Tibial nerve (tissue), 4 donors: ENCODE data around the gene MFAP5. TPM values are rescaled to one million over a fixed set of nuclear protein-coding genes. Genes with fewer than 3 reads are reported as not detected.

Source experiments
- DNase-seq, 2 donors: peaks; one replicate each; pipeline ENCODE4 v3.0.0-alpha.2; 2019; ENCODE audit warnings: low spot score in 2 of 2
- H3K27ac ChIP-seq, 4 donors: fragments of 200-600 bp; sonication (generic) in 3 of 4; one replicate each; pipeline ENCODE4 v1.5.1; 2017 to 2019; ENCODE audit warnings: mild to moderate bottlenecking in 1 of 4
- H3K27me3 ChIP-seq, 2 donors: fragments of 200-600 bp; sonication (generic) in 1 of 2; one replicate each; pipeline versions ENCODE4 v1.5.1 to v1.6.0; 2017 to 2019
- H3K36me3 ChIP-seq, 3 donors: fragments of 200-600 bp; sonication (generic); one replicate each; pipeline ENCODE4 v1.5.1; 2018 to 2019
- H3K4me1 ChIP-seq, 4 donors: fragments of 200-600 bp; sonication (generic) in 3 of 4; one replicate each; pipeline ENCODE4 v1.5.1; 2017 to 2019
- H3K4me3 ChIP-seq, 4 donors: fragments of 200-600 bp; sonication (generic) in 3 of 4; one replicate each; pipeline ENCODE4 v1.5.1; 2017 to 2019; ENCODE audit warnings: mild to moderate bottlenecking in 1 of 4, moderate library complexity in 1 of 4
- H3K9me3 ChIP-seq, 4 donors: fragments of 200-600 bp; sonication (generic) in 3 of 4; one replicate each; pipeline ENCODE4 v1.5.1; 2017 to 2019
- CTCF ChIP-seq, 5 experiments: fragments of 200-600 bp in 3 of 5; fragments of 450-650 bp in 2 of 5; sonication (generic) in 3 of 5; IDR thresholded peaks; one replicate each; pipeline ENCODE4 v1.5.1; 2016 to 2019; ENCODE audit warnings: antibody characterized with exemption in 5 of 5, mild to moderate bottlenecking in 3 of 5, moderate library complexity in 2 of 5
- EP300 ChIP-seq, 2 donors: sonication (generic); formaldehyde crosslinking; IDR thresholded peaks; one replicate each; pipeline ENCODE4 v1.6.1; 2017; ENCODE audit warnings: antibody characterized with exemption in 2 of 2, mild to moderate bottlenecking in 1 of 2
- POLR2A ChIP-seq, 2 donors: fragments of 450-650 bp; IDR thresholded peaks; one replicate each; pipeline ENCODE4 v1.6.1; 2017; ENCODE audit warnings: antibody characterized with exemption in 2 of 2, mild to moderate bottlenecking in 2 of 2, moderate library complexity in 2 of 2
- WGBS, 2 donors: methylation state at CpG; one replicate each; pipeline ENCODE4 v1.1.5; 2018; 5-methylcytosine and 5-hydroxymethylcytosine counted together
- total RNA-seq, 4 donors: library from RNA; depleted of rRNA; stranded (reverse); fragments of >200 nt; gene quantifications; one replicate each; pipeline ENCODE4 v1.1.0, GENCODE V29; 2016

MFAP5 gene
- total RNA-seq, 4 donors from 2014 or later = 153 to 895 (median 613) TPM

GRCh38 chr12:8665759-8666158 lies 3.1 kb upstream of the MFAP5 start:
- Histone ChIP-seq H3K4me3 (no peak overlapping the region), H3K36me3 (no peaks in the 10 kb centered on the region), H3K9me3 (no peaks in the 10 kb centered on the region), H3K27ac (peak overlapping the region in 2 of 4 donors; percentile 87 to 92), H3K4me1 (peaks cover 0 to 15% (median 3%) of the 10 kb centered on the region in 4 donors), H3K27me3 (no peaks in the 10 kb centered on the region)
- peak in 1 of 2 donors; percentile 7 for TF ChIP-seq EP300 (IDR thresholded peaks at IDR 0.05)
- TF ChIP-seq CTCF (IDR thresholded peaks at IDR 0.05) = no peak
- DNase-seq = no peak
- WGBS, 2 donors = 62 to 66% methylated on average over 4 of the region's 4 CpGs

- H3K36me3 ChIP-seq = no peaks in the 10 kb centered on the region
- peaks cover 0 to 15% (median 3%) of the 10 kb centered on the region in 4 donors for H3K4me1 ChIP-seq
- peak; percentile 64 to 67 for DNase-seq
- TF ChIP-seq EP300 (IDR thresholded peaks at IDR 0.05) (peak in 1 of 2 donors; percentile 79), POLR2A (IDR thresholded peaks at IDR 0.05) (peak in 1 of 2 donors; percentile 21), CTCF (IDR thresholded peaks at IDR 0.05) (no peak)
- H3K27me3 ChIP-seq = no peaks in the 10 kb centered on the region
- H3K9me3 ChIP-seq = no peaks in the 10 kb centered on the region
- H3K27ac ChIP-seq = peak overlapping the region; percentile 46 to 92 (median 69)
- 55 to 57% methylated on average over 5 of the region's 5 CpGs for WGBS, 2 donors
- no peak overlapping the region for H3K4me3 ChIP-seq
These were observed 1.7 kb upstream of the MFAP5 start for GRCh38 chr12:8664228-8664913.

- no peak for DNase-seq
- Histone ChIP-seq H3K27ac (peak overlapping the region; percentile 32 to 92 (median 62)), H3K36me3 (no peaks in the 10 kb centered on the region), H3K4me1 (peaks cover 0 to 26% (median 3%) of the 10 kb centered on the region in 4 donors), H3K9me3 (peaks cover 0 to 2% (median 0%) of the 10 kb centered on the region in 4 donors), H3K27me3 (no peaks in the 10 kb centered on the region), H3K4me3 (peak overlapping the region; percentile 2 to 49 (median 28))
- WGBS, 2 donors = 66 to 69% methylated on average over 3 of the region's 3 CpGs
- no peak for TF ChIP-seq CTCF (IDR thresholded peaks at IDR 0.05)
- no peak for TF ChIP-seq EP300 (IDR thresholded peaks at IDR 0.05)
- TF ChIP-seq POLR2A (IDR thresholded peaks at IDR 0.05) = no peak
These were observed 875 bp downstream of the MFAP5 start for GRCh38 chr12:8661751-8662150.

- peak overlapping the region in 3 of 4 donors; percentile 9 to 92 (median 87) for H3K27ac ChIP-seq
- TF ChIP-seq EP300 (IDR thresholded peaks at IDR 0.05) (no peak), POLR2A (IDR thresholded peaks at IDR 0.05) (no peak), CTCF (IDR thresholded peaks at IDR 0.05) (no peak)
- no peaks in the 10 kb centered on the region for H3K36me3 ChIP-seq
- H3K9me3 ChIP-seq = peaks cover 0 to 2% (median 0%) of the 10 kb centered on the region in 4 donors
- WGBS, 2 donors = 39 to 41% methylated on average over 3 of the region's 3 CpGs
- H3K4me1 ChIP-seq = peaks cover 0 to 26% (median 3%) of the 10 kb centered on the region in 4 donors
- no peaks in the 10 kb centered on the region for H3K27me3 ChIP-seq
- no peak for DNase-seq
- H3K4me3 ChIP-seq = peak overlapping the region in 2 of 4 donors; percentile 37 to 49
These were observed 1.6 kb downstream of the MFAP5 start for GRCh38 chr12:8661016-8661415.

GRCh38 chr12:8658346-8658745 lies 4.3 kb downstream of the MFAP5 start:
- peaks cover 0 to 14% (median 0%) of the 10 kb centered on the region in 4 donors for H3K4me1 ChIP-seq
- H3K27me3 ChIP-seq = no peaks in the 10 kb centered on the region
- TF ChIP-seq EP300 (IDR thresholded peaks at IDR 0.05) = peak in 1 of 2 donors; percentile 25
- TF ChIP-seq CTCF (IDR thresholded peaks at IDR 0.05) = no peak
- TF ChIP-seq POLR2A (IDR thresholded peaks at IDR 0.05) = no peak
- peak overlapping the region in 2 of 4 donors; percentile 61 to 87 for H3K27ac ChIP-seq
- WGBS, 2 donors = 12 to 15% methylated on average over 1 of the region's 1 CpG
- H3K4me3 ChIP-seq = no peak overlapping the region
- DNase-seq = no peak
- H3K9me3 ChIP-seq = peaks cover 0 to 2% (median 0%) of the 10 kb centered on the region in 4 donors
- no peaks in the 10 kb centered on the region for H3K36me3 ChIP-seq
